Memory B cell (primary cell): ENCODE measurements around the gene IL1RAPL2.

Experiments used
- ATAC-seq: fragments of 150-1000 bp; cut with Tn5 transposase; 2 replicates; pipeline ENCODE4 v1.10.0; 2021; ENCODE audit warnings: low read depth, mild to moderate bottlenecking, moderate library complexity
- DNase-seq, 2 donors: peaks; one replicate each; pipeline ENCODE4 v3.0.0; 2022; ENCODE audit warnings: low spot score in 2 of 2
- H3K27ac Mint-ChIP-seq: one replicate; pipeline ENCODE4 v1.8.0; 2022; ENCODE audit warnings: mild to moderate bottlenecking, moderate library complexity, mixed read lengths
- H3K27me3 Mint-ChIP-seq: one replicate; pipeline ENCODE4 v1.8.0; 2022; ENCODE audit warnings: mixed read lengths
- H3K36me3 Mint-ChIP-seq: one replicate; pipeline ENCODE4 v1.8.0; 2022; ENCODE audit warnings: mild to moderate bottlenecking, mixed read lengths
- H3K4me1 Mint-ChIP-seq: one replicate; pipeline ENCODE4 v1.8.0; 2022; ENCODE audit warnings: mixed read lengths
- H3K4me3 Mint-ChIP-seq: one replicate; pipeline ENCODE4 v1.8.0; 2022; ENCODE audit warnings: mild to moderate bottlenecking, moderate library complexity, mixed read lengths
- H3K9me3 Mint-ChIP-seq: one replicate; pipeline ENCODE4 v1.8.0; 2022; ENCODE audit warnings: mixed read lengths

The IL1RAPL2 gene

GRCh38 chrX:105274091-105274490, 708.1 kb downstream of the IL1RAPL2 start:
- no peak for DNase-seq
- H3K27me3 Mint-ChIP-seq, result no peaks in the 10 kb centered on the region
- H3K36me3 Mint-ChIP-seq, result no peaks in the 10 kb centered on the region
- ATAC-seq, result no peak
- no peak overlapping the region for H3K27ac Mint-ChIP-seq
- H3K4me3 Mint-ChIP-seq, result no peak overlapping the region
- H3K4me1 Mint-ChIP-seq, result no peaks in the 10 kb centered on the region
- H3K9me3 Mint-ChIP-seq, result peaks cover 3% of the 10 kb centered on the region

- Mint-ChIP-seq H3K4me1 (no peaks in the 10 kb centered on the region), H3K4me3 (no peak overlapping the region), H3K36me3 (no peaks in the 10 kb centered on the region), H3K27ac (no peak overlapping the region), H3K27me3 (no peaks in the 10 kb centered on the region), H3K9me3 (peaks cover 3% of the 10 kb centered on the region)
- no peak for DNase-seq
- ATAC-seq, result no peak
Observed at GRCh38 chrX:105277132-105277531, 711.1 kb downstream of the IL1RAPL2 start.

- Mint-ChIP-seq H3K27me3 (no peaks in the 10 kb centered on the region), H3K27ac (no peak overlapping the region), H3K36me3 (no peaks in the 10 kb centered on the region), H3K4me1 (no peaks in the 10 kb centered on the region), H3K4me3 (no peak overlapping the region), H3K9me3 (peaks cover 3% of the 10 kb centered on the region)
- no peak for DNase-seq
- ATAC-seq, result no peak
Observed at GRCh38 chrX:105282077-105282476, 716.1 kb downstream of the IL1RAPL2 start.

- no peaks in the 10 kb centered on the region for H3K36me3 Mint-ChIP-seq
- ATAC-seq (no peak), DNase-seq (no peak)
- no peak overlapping the region for H3K27ac Mint-ChIP-seq
- no peak overlapping the region for H3K4me3 Mint-ChIP-seq
- no peaks in the 10 kb centered on the region for H3K4me1 Mint-ChIP-seq
- no peaks in the 10 kb centered on the region for H3K27me3 Mint-ChIP-seq
- peaks cover 5% of the 10 kb centered on the region for H3K9me3 Mint-ChIP-seq
Observed at GRCh38 chrX:105297041-105297440, 731.0 kb downstream of the IL1RAPL2 start.

- no peaks in the 10 kb centered on the region for H3K36me3 Mint-ChIP-seq
- ATAC-seq, result no peak
- H3K4me3 Mint-ChIP-seq, result no peak overlapping the region
- no peaks in the 10 kb centered on the region for H3K27me3 Mint-ChIP-seq
- H3K4me1 Mint-ChIP-seq, result no peaks in the 10 kb centered on the region
- no peak for DNase-seq
- no peak overlapping the region for H3K27ac Mint-ChIP-seq
- peaks cover 5% of the 10 kb centered on the region for H3K9me3 Mint-ChIP-seq
Observed at GRCh38 chrX:105299286-105299685, 733.3 kb downstream of the IL1RAPL2 start.

- H3K27ac Mint-ChIP-seq, result no peak overlapping the region
- H3K4me3 Mint-ChIP-seq, result no peak overlapping the region
- no peak for ATAC-seq
- H3K4me1 Mint-ChIP-seq, result no peaks in the 10 kb centered on the region
- DNase-seq, result no peak
- H3K9me3 Mint-ChIP-seq, result peaks cover 8% of the 10 kb centered on the region
- H3K36me3 Mint-ChIP-seq, result no peaks in the 10 kb centered on the region
- no peaks in the 10 kb centered on the region for H3K27me3 Mint-ChIP-seq
Observed at GRCh38 chrX:105302246-105302645, 736.2 kb downstream of the IL1RAPL2 start.

GRCh38 chrX:105307762-105308161, 741.8 kb downstream of the IL1RAPL2 start:
- H3K4me1 Mint-ChIP-seq, result no peaks in the 10 kb centered on the region
- DNase-seq, result no peak
- no peaks in the 10 kb centered on the region for H3K36me3 Mint-ChIP-seq
- H3K27ac Mint-ChIP-seq, result no peak overlapping the region
- ATAC-seq, result no peak
- H3K27me3 Mint-ChIP-seq, result no peaks in the 10 kb centered on the region
- H3K4me3 Mint-ChIP-seq, result no peak overlapping the region
- peaks cover 3% of the 10 kb centered on the region for H3K9me3 Mint-ChIP-seq

GRCh38 chrX:105313596-105313995, 747.6 kb downstream of the IL1RAPL2 start:
- Mint-ChIP-seq H3K27me3 (no peaks in the 10 kb centered on the region), H3K36me3 (no peaks in the 10 kb centered on the region), H3K27ac (no peak overlapping the region), H3K4me1 (no peaks in the 10 kb centered on the region), H3K4me3 (no peak overlapping the region), H3K9me3 (no peaks in the 10 kb centered on the region)
- ATAC-seq (no peak), DNase-seq (no peak)

GRCh38 chrX:105314458-105314857, 748.5 kb downstream of the IL1RAPL2 start:
- no peak for DNase-seq
- Mint-ChIP-seq H3K4me3 (no peak overlapping the region), H3K9me3 (no peaks in the 10 kb centered on the region), H3K27me3 (no peaks in the 10 kb centered on the region), H3K27ac (no peak overlapping the region), H3K4me1 (no peaks in the 10 kb centered on the region), H3K36me3 (no peaks in the 10 kb centered on the region)
- no peak for ATAC-seq

GRCh38 chrX:105315248-105315647, 749.2 kb downstream of the IL1RAPL2 start:
- no peak for ATAC-seq
- no peaks in the 10 kb centered on the region for H3K36me3 Mint-ChIP-seq
- no peak for DNase-seq
- H3K4me3 Mint-ChIP-seq, result no peak overlapping the region
- no peaks in the 10 kb centered on the region for H3K27me3 Mint-ChIP-seq
- no peaks in the 10 kb centered on the region for H3K9me3 Mint-ChIP-seq
- no peaks in the 10 kb centered on the region for H3K4me1 Mint-ChIP-seq
- no peak overlapping the region for H3K27ac Mint-ChIP-seq

- Mint-ChIP-seq H3K9me3 (no peaks in the 10 kb centered on the region), H3K27ac (no peak overlapping the region), H3K4me1 (no peaks in the 10 kb centered on the region), H3K27me3 (no peaks in the 10 kb centered on the region), H3K36me3 (no peaks in the 10 kb centered on the region), H3K4me3 (no peak overlapping the region)
- ATAC-seq, result no peak
- no peak for DNase-seq
Observed at GRCh38 chrX:105317117-105317516, 751.1 kb downstream of the IL1RAPL2 start.

GRCh38 chrX:105323928-105324327, 757.9 kb downstream of the IL1RAPL2 start:
- H3K36me3 Mint-ChIP-seq, result no peaks in the 10 kb centered on the region
- no peak overlapping the region for H3K4me3 Mint-ChIP-seq
- no peaks in the 10 kb centered on the region for H3K4me1 Mint-ChIP-seq
- no peak overlapping the region for H3K27ac Mint-ChIP-seq
- DNase-seq, result no peak
- no peaks in the 10 kb centered on the region for H3K27me3 Mint-ChIP-seq
- no peak for ATAC-seq
- H3K9me3 Mint-ChIP-seq, result no peaks in the 10 kb centered on the region

- Mint-ChIP-seq H3K4me1 (no peaks in the 10 kb centered on the region), H3K27ac (no peak overlapping the region), H3K9me3 (peaks cover 3% of the 10 kb centered on the region), H3K4me3 (no peak overlapping the region), H3K27me3 (no peaks in the 10 kb centered on the region), H3K36me3 (no peaks in the 10 kb centered on the region)
- DNase-seq (no peak), ATAC-seq (no peak)
Observed at GRCh38 chrX:105328773-105329172, 762.8 kb downstream of the IL1RAPL2 start.

GRCh38 chrX:105331244-105331643, 765.2 kb downstream of the IL1RAPL2 start:
- Mint-ChIP-seq H3K36me3 (no peaks in the 10 kb centered on the region), H3K4me3 (no peak overlapping the region), H3K27me3 (no peaks in the 10 kb centered on the region), H3K9me3 (peaks cover 3% of the 10 kb centered on the region), H3K4me1 (no peaks in the 10 kb centered on the region), H3K27ac (no peak overlapping the region)
- DNase-seq (no peak), ATAC-seq (no peak)

GRCh38 chrX:105347373-105347772, 781.4 kb downstream of the IL1RAPL2 start:
- H3K36me3 Mint-ChIP-seq, result no peaks in the 10 kb centered on the region
- no peaks in the 10 kb centered on the region for H3K4me1 Mint-ChIP-seq
- ATAC-seq (no peak), DNase-seq (no peak)
- H3K4me3 Mint-ChIP-seq, result no peak overlapping the region
- peaks cover 4% of the 10 kb centered on the region for H3K9me3 Mint-ChIP-seq
- H3K27ac Mint-ChIP-seq, result no peak overlapping the region
- no peaks in the 10 kb centered on the region for H3K27me3 Mint-ChIP-seq

- Mint-ChIP-seq H3K36me3 (no peaks in the 10 kb centered on the region), H3K4me3 (no peak overlapping the region), H3K27me3 (no peaks in the 10 kb centered on the region), H3K4me1 (no peaks in the 10 kb centered on the region), H3K9me3 (peaks cover 4% of the 10 kb centered on the region), H3K27ac (no peak overlapping the region)
- DNase-seq (no peak), ATAC-seq (no peak)
Observed at GRCh38 chrX:105349476-105349875, 783.5 kb downstream of the IL1RAPL2 start.
